Ovary (tissue), 3 donors: Measurements from ENCODE around the gene PAQR5.

Experiments used
- CTCF ChIP-seq, 3 donors: fragments of 450-650 bp in 2 of 3; fragments of 200-600 bp in 1 of 3; IDR thresholded peaks; one replicate each; pipeline versions ENCODE4 v1.5.1 to v1.8.0; 2016 to 2022; ENCODE audit warnings: antibody characterized with exemption in 3 of 3, mild to moderate bottlenecking in 1 of 3
- POLR2A ChIP-seq: fragments of 450-650 bp; IDR thresholded peaks from one replicate; pipeline ENCODE4 v1.6.1; 2017; ENCODE audit warnings: antibody characterized with exemption, mild to moderate bottlenecking, moderate library complexity
- donor health status: DM: no; HTN: no; CAD: no.

DNA sequence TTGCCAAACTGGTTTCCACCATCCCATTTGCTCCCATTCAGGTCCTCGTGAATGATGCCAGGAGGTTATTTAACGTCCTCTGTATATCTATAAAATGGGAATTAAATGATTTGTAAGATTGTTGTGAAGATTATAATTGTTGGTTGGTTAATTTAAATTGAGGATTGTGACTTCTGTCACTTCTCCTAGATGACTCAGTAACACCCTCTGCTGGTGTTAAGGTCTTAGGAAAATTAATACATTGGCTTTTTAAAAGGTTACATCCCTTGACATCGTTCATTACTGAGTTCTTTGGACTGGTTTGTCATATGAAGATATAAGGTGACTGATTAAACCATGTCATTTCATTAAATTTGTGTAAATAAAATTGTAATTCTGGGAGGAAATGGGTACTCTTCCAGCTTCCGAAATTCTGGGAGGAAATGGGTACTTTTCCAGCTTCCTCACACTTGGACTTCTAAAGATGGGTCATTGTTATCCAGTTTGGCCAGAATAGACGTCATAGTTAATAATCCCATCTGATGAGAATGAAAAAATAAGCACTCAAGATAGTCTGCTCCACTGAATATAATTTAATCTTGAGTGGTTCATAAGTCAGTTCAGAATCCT is 33.3 kb upstream of the PAQR5 start:
- no peak for TF ChIP-seq CTCF (IDR thresholded peaks at IDR 0.05)
- TF ChIP-seq POLR2A, result no peak
